SK-N-MC (cell line): ENCODE data around the gene CNPY1.

Source experiments
- EZH2 ChIP-seq: fragments of 200-600 bp; sonication (generic); IDR thresholded peaks from one replicate; pipeline ENCODE4 v1.6.1; 2017; ENCODE audit warnings: antibody characterized with exemption
- FOXP2 ChIP-seq: optimal IDR thresholded peaks from 2 replicates; pipeline ENCODE3; 2011; ENCODE audit warnings: mild to moderate bottlenecking, moderate library complexity; ENCODE audit not compliant: insufficient read depth; ENCODE audit errors: extremely low read length, control extremely low read depth
- POLR2AphosphoS5 ChIP-seq: IDR thresholded peaks from 2 replicates; pipeline ENCODE4 v1.6.1; 2012; ENCODE audit warnings: mild to moderate bottlenecking, low read depth, low read length, borderline replicate concordance

DNA sequence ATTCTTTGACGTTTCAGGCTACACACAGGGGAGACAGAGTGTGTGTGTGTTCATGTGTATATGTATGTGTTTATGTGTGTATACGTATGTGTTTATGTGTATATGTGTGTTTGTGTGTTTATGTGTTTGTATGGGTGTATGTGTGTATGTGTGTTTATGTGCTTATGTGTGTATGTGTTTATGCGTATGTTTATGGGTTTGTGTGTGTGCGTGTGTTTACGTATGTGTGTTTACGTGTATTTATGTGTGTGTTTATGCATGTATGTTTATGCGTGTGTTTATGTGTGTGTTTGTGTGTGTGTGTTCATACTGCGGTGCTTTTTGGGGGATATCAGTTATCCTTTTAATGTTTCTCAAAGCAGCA lies 39.2 kb upstream of the CNPY1 start:
- TF ChIP-seq POLR2AphosphoS5 (no peak), EZH2 (no peak), FOXP2 (no peak)
